Left lung (tissue), 10 donors: ENCODE data around the gene PTPRM. TPM values are rescaled to one million over a fixed set of nuclear protein-coding genes. Genes with fewer than 3 reads are reported as not detected.

Experiments
- ATAC-seq: fragments of 200-7000 bp; cut with Tn5 transposase; one replicate; pipeline ENCODE4 v1.9.1; 2020; ENCODE audit warnings: moderate library complexity
- DNase-seq, 4 donors: peaks; one replicate each; pipeline ENCODE4 v3.0.0-alpha.2; 2013 to 2020
- H3K27ac ChIP-seq, 2 donors: fragments of 200-600 bp; sonication (generic) in 1 of 2; one replicate each; pipeline versions ENCODE4 v1.5.0 to v1.8.0; 2020 to 2021
- H3K27me3 ChIP-seq, 2 donors: fragments of 200-600 bp; sonication (generic) in 1 of 2; one replicate each; pipeline versions ENCODE4 v1.5.0 to v1.8.0; 2020 to 2021
- H3K36me3 ChIP-seq, 2 donors: fragments of 200-600 bp; sonication (generic) in 1 of 2; one replicate each; pipeline versions ENCODE4 v1.5.0 to v1.8.0; 2020 to 2021
- H3K4me1 ChIP-seq, 2 donors: fragments of 200-600 bp; one replicate each; pipeline ENCODE4 v1.8.0; 2021
- H3K4me3 ChIP-seq, 2 donors: fragments of 200-600 bp; sonication (generic) in 1 of 2; one replicate each; pipeline versions ENCODE4 v1.5.0 to v1.8.0; 2020 to 2021; ENCODE audit warnings: mild to moderate bottlenecking in 1 of 2
- H3K9me3 ChIP-seq, 2 donors: fragments of 200-600 bp; sonication (generic) in 1 of 2; one replicate each; pipeline versions ENCODE4 v1.5.0 to v1.8.0; 2020 to 2021
- CTCF ChIP-seq, 2 donors: fragments of 200-600 bp; sonication (generic) in 1 of 2; IDR thresholded peaks; one replicate each; pipeline versions ENCODE4 v1.5.0 to v1.8.0; 2021; ENCODE audit warnings: antibody characterized with exemption in 2 of 2
- intact Hi-C, 2 donors: fragments of 100-400 bp; cut with DNase I; formaldehyde crosslinking; loops; one replicate each; pipeline versions ENCODE4 v1.11.2 to v1.14.2; 2022
- polyA plus RNA-seq, 6 donors: library from polyadenylated mRNA; unstranded; fragments of 120-200 nt; gene quantifications; one replicate each; pipeline ENCODE4 v1.2.1, GENCODE V29; 2013; ENCODE audit not compliant: insufficient read length in 6 of 6
- total RNA-seq, 2 donors: library from RNA; stranded (reverse); fragmentation: NEBNext Ultra II Directional; extraction: Animal tissue kit (Norgen Biotek cat#: 25700); gene quantifications; one replicate each; pipeline ENCODE4 v1.2.1, GENCODE V29; 2021
- donor health status: DM: no; HTN: yes; CAD: no.
- donor health status: DM: no; HTN: no; CAD: no.

The PTPRM gene
- total and polyA plus RNA-seq, 8 donors: 76.4 to 99.6 (median 90.1) TPM

- Histone ChIP-seq H3K4me1 (no peaks in the 10 kb centered on the region), H3K27ac (no peak overlapping the region), H3K9me3 (no peaks in the 10 kb centered on the region), H3K36me3 (no peaks in the 10 kb centered on the region), H3K4me3 (no peak overlapping the region), H3K27me3 (no peaks in the 10 kb centered on the region)
- no peak for ATAC-seq
- intact Hi-C loops: no loop called here
- DNase-seq: no peak
- TF ChIP-seq CTCF (IDR thresholded peaks at IDR 0.05): no peak
These were observed 782.6 kb downstream of the PTPRM start for GRCh38 chr18:8349608-8350323.

DNA sequence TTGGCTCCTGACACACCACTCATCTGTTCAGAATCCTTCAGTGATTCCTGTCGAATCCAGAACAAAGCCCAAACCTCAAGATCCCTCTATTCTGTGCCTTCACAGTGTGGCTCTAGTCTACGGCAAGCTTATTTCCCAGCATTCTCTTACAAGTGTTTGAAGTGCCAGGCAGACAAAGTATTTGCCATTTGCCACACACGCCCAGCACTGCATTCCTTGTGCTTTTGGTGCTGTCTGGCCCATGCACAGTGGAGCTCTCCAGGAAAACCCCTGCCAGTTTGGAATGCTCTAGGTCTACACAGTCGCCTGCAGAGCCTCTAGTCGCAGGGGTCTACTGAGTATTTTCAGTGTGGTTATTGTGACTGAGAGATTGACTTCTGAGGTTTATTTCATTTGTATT, 783.5 kb downstream of the PTPRM start:
- intact Hi-C loops: no loop called here
- Histone ChIP-seq H3K27ac (no peak overlapping the region), H3K4me1 (no peaks in the 10 kb centered on the region), H3K4me3 (no peak overlapping the region), H3K36me3 (no peaks in the 10 kb centered on the region), H3K27me3 (no peaks in the 10 kb centered on the region), H3K9me3 (no peaks in the 10 kb centered on the region)
- no peak for DNase-seq
- ATAC-seq: peak; percentile 87
- no peak for TF ChIP-seq CTCF (IDR thresholded peaks at IDR 0.05)

DNA sequence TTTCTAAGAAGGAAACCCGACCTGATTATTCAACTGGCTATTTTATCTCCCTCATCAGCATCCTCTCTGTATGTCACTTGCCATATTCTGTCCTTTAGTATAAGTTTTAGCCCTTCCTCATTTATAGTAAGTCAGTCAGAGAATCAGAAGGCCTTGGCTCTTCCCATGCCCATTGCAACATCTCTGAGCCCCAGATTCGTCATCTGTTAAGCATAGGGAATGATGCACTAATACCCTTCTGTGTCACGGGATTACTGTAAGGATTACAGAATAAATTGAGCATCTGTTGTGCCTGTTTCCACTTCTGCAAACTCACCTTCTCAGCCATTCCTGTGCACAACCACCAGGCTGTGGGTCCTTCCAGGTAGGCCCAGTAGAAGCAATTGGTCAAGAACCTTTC, 784.0 kb downstream of the PTPRM start:
- Histone ChIP-seq H3K4me3 (no peak overlapping the region), H3K36me3 (no peaks in the 10 kb centered on the region), H3K27ac (no peak overlapping the region), H3K4me1 (no peaks in the 10 kb centered on the region), H3K27me3 (no peaks in the 10 kb centered on the region), H3K9me3 (no peaks in the 10 kb centered on the region)
- no peak for ATAC-seq
- TF ChIP-seq CTCF (IDR thresholded peaks at IDR 0.05): no peak
- DNase-seq: no peak
- intact Hi-C loops: no loop called here

GRCh38 chr18:8354304-8354703, 787.2 kb downstream of the PTPRM start:
- intact Hi-C loops: no loop called here

GRCh38 chr18:8356001-8356400, 788.9 kb downstream of the PTPRM start:
- H3K4me3 ChIP-seq: no peak overlapping the region
- intact Hi-C loops: no loop called here
- DNase-seq (no peak), ATAC-seq (no peak)
- TF ChIP-seq CTCF (IDR thresholded peaks at IDR 0.05): no peak
- H3K27ac ChIP-seq: no peak overlapping the region
- H3K4me1 ChIP-seq: no peaks in the 10 kb centered on the region
- H3K9me3 ChIP-seq: no peaks in the 10 kb centered on the region
- no peaks in the 10 kb centered on the region for H3K27me3 ChIP-seq
- H3K36me3 ChIP-seq: no peaks in the 10 kb centered on the region

More at GRCh38 chr18:8354304-8354703, 787.2 kb downstream of the PTPRM start:
- DNase-seq (no peak), ATAC-seq (peak; percentile 55)
- Histone ChIP-seq H3K27me3 (no peaks in the 10 kb centered on the region), H3K9me3 (no peaks in the 10 kb centered on the region), H3K27ac (no peak overlapping the region), H3K4me3 (no peak overlapping the region), H3K36me3 (no peaks in the 10 kb centered on the region), H3K4me1 (no peaks in the 10 kb centered on the region)
- TF ChIP-seq CTCF (IDR thresholded peaks at IDR 0.05): no peak
